ENCODE measurements around the gene STH.

STH gene

DNA sequence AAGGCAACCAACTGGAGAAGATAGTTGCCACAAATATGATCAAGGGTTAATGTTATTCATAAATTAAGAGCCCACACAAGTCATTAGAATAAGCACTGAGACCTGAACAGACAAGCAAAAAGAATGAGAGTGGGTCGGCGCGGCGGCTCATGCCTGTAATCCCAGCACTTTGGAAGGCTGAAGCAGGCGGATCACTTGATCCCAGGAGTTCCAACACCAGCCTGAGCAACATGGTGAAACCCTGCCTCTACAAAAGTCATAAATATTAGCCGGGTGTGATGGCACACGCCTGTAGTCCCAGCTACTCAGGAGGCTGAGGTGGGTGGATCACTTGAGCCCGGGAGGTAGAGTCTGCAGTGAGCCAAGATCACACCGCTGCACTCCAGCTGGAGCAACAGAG lies 40.7 kb upstream of the STH start:
- peaks cover 18% of the 10 kb centered on the region for H3K27me3 Mint-ChIP-seq (ENCODE audit: low read depth)
- H3K4me1 Mint-ChIP-seq, result no peaks in the 10 kb centered on the region
- TF ChIP-seq, protein P1, sequence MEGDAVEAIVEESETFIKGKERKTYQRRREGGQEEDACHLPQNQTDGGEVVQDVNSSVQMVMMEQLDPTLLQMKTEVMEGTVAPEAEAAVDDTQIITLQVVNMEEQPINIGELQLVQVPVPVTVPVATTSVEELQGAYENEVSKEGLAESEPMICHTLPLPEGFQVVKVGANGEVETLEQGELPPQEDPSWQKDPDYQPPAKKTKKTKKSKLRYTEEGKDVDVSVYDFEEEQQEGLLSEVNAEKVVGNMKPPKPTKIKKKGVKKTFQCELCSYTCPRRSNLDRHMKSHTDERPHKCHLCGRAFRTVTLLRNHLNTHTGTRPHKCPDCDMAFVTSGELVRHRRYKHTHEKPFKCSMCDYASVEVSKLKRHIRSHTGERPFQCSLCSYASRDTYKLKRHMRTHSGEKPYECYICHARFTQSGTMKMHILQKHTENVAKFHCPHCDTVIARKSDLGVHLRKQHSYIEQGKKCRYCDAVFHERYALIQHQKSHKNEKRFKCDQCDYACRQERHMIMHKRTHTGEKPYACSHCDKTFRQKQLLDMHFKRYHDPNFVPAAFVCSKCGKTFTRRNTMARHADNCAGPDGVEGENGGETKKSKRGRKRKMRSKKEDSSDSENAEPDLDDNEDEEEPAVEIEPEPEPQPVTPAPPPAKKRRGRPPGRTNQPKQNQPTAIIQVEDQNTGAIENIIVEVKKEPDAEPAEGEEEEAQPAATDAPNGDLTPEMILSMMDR (IDR thresholded peaks at IDR 0.05; ENCODE audit: unreplicated experiment in 3 of 3), result no peak
- H3K36me3 Mint-ChIP-seq (ENCODE audit: low read depth), result no peaks in the 10 kb centered on the region
- no peak overlapping the region for H3K27ac Mint-ChIP-seq
- no peaks in the 10 kb centered on the region for H3K9me3 Mint-ChIP-seq
- H3K4me3 Mint-ChIP-seq, result no peak overlapping the region

DNA sequence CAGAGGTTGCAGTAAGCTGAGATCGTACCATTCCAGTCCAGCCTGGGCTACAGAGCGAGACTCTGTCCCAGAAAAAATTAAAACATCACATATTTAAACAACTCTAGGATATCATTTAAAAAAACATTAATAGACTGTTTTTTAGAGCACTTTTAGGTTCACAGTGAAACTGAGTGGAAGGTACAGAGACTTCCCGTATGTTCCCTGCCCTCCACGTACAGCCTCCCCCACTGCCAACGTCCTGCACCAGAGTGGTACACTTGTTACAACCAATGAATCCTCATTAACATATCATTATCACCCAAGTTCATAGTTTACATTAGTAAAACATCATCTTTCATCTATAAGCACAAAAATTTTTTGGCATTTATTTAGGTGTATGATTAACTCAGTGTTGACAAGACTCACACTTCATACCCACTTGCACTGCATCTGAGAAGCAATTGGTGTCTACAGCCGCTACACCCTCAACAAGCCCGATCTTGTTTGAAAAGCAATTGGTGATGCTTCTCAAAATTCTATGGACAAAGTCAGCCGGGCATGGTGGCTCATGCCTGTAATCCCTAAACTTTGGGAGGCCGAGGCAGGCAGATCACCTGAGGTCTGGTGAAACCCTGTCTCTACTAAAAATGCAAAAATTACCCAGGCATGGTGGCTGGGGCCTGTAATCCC lies 39.9 kb upstream of the STH start:
- H3K4me1 Mint-ChIP-seq, result no peaks in the 10 kb centered on the region
- H3K27me3 Mint-ChIP-seq (ENCODE audit: low read depth), result peaks cover 18% of the 10 kb centered on the region
- H3K9me3 Mint-ChIP-seq, result no peaks in the 10 kb centered on the region
- TF ChIP-seq, protein P1 (IDR thresholded peaks at IDR 0.05; ENCODE audit: unreplicated experiment in 3 of 3), result no peak
- no peaks in the 10 kb centered on the region for H3K36me3 Mint-ChIP-seq (ENCODE audit: low read depth)
- no peak overlapping the region for H3K4me3 Mint-ChIP-seq
- no peak overlapping the region for H3K27ac Mint-ChIP-seq

GRCh38 chr17:45960311-45960710 lies 38.7 kb upstream of the STH start:
- TF ChIP-seq, protein P1 (IDR thresholded peaks at IDR 0.05; ENCODE audit: unreplicated experiment in 3 of 3), result no peak
- Mint-ChIP-seq H3K4me3 (no peak overlapping the region), H3K27me3 (ENCODE audit: low read depth) (peaks cover 18% of the 10 kb centered on the region), H3K27ac (no peak overlapping the region), H3K9me3 (no peaks in the 10 kb centered on the region), H3K4me1 (no peaks in the 10 kb centered on the region), H3K36me3 (ENCODE audit: low read depth) (no peaks in the 10 kb centered on the region)

DNA sequence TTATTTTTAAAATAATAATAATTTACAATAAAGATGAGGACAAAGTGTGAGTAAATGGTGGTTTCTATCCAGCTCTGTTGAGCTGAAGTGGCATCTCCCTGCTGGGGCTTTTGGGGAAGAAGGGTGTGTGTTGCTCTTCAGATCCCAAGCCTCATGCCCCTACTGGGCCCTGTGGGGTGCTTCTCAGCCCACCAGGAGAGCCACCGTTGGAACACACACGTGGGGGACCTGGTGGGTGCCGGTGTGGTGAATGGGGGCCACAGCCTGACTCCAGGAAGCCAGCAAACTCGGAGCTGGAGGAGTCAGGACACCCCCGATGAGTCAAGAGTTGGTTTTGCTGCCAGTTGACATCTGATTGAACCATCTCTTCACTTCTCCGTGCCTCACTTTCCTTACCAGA lies 37.8 kb upstream of the STH start:
- H3K4me1 Mint-ChIP-seq, result peaks cover 6% of the 10 kb centered on the region
- no peak overlapping the region for H3K27ac Mint-ChIP-seq

DNA sequence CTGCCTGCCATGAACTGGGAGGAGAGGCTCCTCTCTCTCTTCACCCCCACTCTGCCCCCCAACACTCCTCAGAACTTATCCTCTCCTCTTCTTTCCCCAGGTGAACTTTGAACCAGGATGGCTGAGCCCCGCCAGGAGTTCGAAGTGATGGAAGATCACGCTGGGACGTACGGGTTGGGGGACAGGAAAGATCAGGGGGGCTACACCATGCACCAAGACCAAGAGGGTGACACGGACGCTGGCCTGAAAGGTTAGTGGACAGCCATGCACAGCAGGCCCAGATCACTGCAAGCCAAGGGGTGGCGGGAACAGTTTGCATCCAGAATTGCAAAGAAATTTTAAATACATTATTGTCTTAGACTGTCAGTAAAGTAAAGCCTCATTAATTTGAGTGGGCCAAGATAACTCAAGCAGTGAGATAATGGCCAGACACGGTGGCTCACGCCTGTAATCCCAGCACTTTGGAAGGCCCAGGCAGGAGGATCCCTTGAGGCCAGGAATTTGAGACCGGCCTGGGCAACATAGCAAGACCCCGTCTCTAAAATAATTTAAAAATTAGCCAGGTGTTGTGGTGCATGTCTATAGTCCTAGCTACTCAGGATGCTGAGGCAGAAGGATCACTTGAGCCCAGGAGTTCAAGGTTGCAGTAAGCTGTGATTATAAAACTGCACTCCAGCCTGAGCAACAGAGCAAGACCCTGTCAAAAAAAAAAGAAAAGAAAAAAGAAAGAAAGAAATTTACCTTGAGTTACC lies 36.7 kb upstream of the STH start:
- H3K9me3 Mint-ChIP-seq, result no peaks in the 10 kb centered on the region
- peaks cover 21% of the 10 kb centered on the region for H3K27me3 Mint-ChIP-seq (ENCODE audit: low read depth)
- H3K4me3 Mint-ChIP-seq, result no peak overlapping the region
- peaks cover 6% of the 10 kb centered on the region for H3K4me1 Mint-ChIP-seq
- H3K27ac Mint-ChIP-seq, result no peak overlapping the region
- H3K36me3 Mint-ChIP-seq (ENCODE audit: low read depth), result no peaks in the 10 kb centered on the region
- TF ChIP-seq, protein P1 (IDR thresholded peaks at IDR 0.05; ENCODE audit: unreplicated experiment in 3 of 3), result no peak

More for the DNA sequence above, 37.8 kb upstream of the STH start:
- Mint-ChIP-seq H3K36me3 (ENCODE audit: low read depth) (no peaks in the 10 kb centered on the region), H3K4me3 (no peak overlapping the region), H3K27me3 (ENCODE audit: low read depth) (peaks cover 19% of the 10 kb centered on the region), H3K9me3 (no peaks in the 10 kb centered on the region)
- TF ChIP-seq, protein P1 (IDR thresholded peaks at IDR 0.05; ENCODE audit: unreplicated experiment in 3 of 3), result no peak
